NCI-H510A treated with DMSO at 0.1 percent for 48 hours (cell line): ENCODE results near the gene RFC4.
"Not testable (repeated sequence)": the region's sequence is repeated elsewhere in the genome, so short reads cannot be mapped to it uniquely, and the experiment has no call there.

Experiments
- DNase-seq: peaks from one replicate; lab custom pipeline; 2025; lab: John Stamatoyannopoulos, UW

Gene RFC4

GRCh38 chr3:186824430-186825139 is 18.3 kb upstream of the RFC4 start:
- DNase-seq, result peak; percentile 13

GRCh38 chr3:186823386-186823785 is 17.1 kb upstream of the RFC4 start:
- no peak for DNase-seq

- not testable (repeated sequence) for DNase-seq
Measured at GRCh38 chr3:186822388-186822759, 16.1 kb upstream of the RFC4 start.

- peak; percentile 56 for DNase-seq
Measured at GRCh38 chr3:186821429-186822387, 15.4 kb upstream of the RFC4 start.

GRCh38 chr3:186818956-186819355 is 12.7 kb upstream of the RFC4 start:
- no peak for DNase-seq

GRCh38 chr3:186818516-186818915 is 12.2 kb upstream of the RFC4 start:
- no peak for DNase-seq

GRCh38 chr3:186815435-186815834 is 9.2 kb upstream of the RFC4 start:
- DNase-seq, result no peak

GRCh38 chr3:186814100-186814499 is 7.8 kb upstream of the RFC4 start:
- no peak for DNase-seq

GRCh38 chr3:186811313-186811712 is 5.0 kb upstream of the RFC4 start:
- not testable (repeated sequence) for DNase-seq

- no peak for DNase-seq
Measured at GRCh38 chr3:186810336-186810996, 4.2 kb upstream of the RFC4 start.

GRCh38 chr3:186807231-186807630 is 949 bp upstream of the RFC4 start:
- no peak for DNase-seq

- not testable (repeated sequence) for DNase-seq
Measured at GRCh38 chr3:186803447-186803846, 2.8 kb downstream of the RFC4 start.

GRCh38 chr3:186802701-186803100 is 3.6 kb downstream of the RFC4 start:
- DNase-seq, result no peak

- no peak for DNase-seq
Measured at GRCh38 chr3:186800285-186800684, 6.0 kb downstream of the RFC4 start.

- DNase-seq, result no peak
Measured at GRCh38 chr3:186798239-186798874, 7.9 kb downstream of the RFC4 start.

GRCh38 chr3:186790261-186790981 is 15.9 kb downstream of the RFC4 start:
- DNase-seq, result no peak

- no peak for DNase-seq
Measured at GRCh38 chr3:186789554-186790260, 16.6 kb downstream of the RFC4 start.

GRCh38 chr3:186788482-186789370 is 17.6 kb downstream of the RFC4 start:
- no peak for DNase-seq

GRCh38 chr3:186787642-186788481 is 18.4 kb downstream of the RFC4 start:
- DNase-seq, result no peak
